ENCODE measurements around the gene BSN.

- TF ChIP-seq FOS (IDR thresholded peaks at IDR 0.05; ENCODE audit: low read depth, low read length): no peak
- no peak for TF ChIP-seq RFX5 (IDR thresholded peaks at IDR 0.05; ENCODE audit: low read depth, low read length)
- TF ChIP-seq POLR2A (IDR thresholded peaks at IDR 0.05; ENCODE audit: low read depth, low read length): no peak
- no peak for TF ChIP-seq CTCF (conservative IDR thresholded peaks at IDR 0.05; ENCODE audit: low read depth, low read length)
- no peak for TF ChIP-seq CEBPB (IDR thresholded peaks at IDR 0.05; ENCODE audit: low read depth, low read length)
- no peak for TF ChIP-seq ELK1 (IDR thresholded peaks at IDR 0.05; ENCODE audit: borderline replicate concordance, low read depth, low read length)
Observed at GRCh38 chr3:49535971-49536874, 18.1 kb upstream of the BSN start.

All from IMR-90 (cell line).